ENCODE measurements around the gene CELF4. TPM values are rescaled to one million over a fixed set of nuclear protein-coding genes. Genes with fewer than 3 reads are reported as not detected.
A peak's percentile ranks its signal among the peaks of the same experiment; 100 is the strongest.

Gene CELF4
- total and polyA plus RNA-seq, 2 donors: 0.79 TPM

GRCh38 chr18:37396971-37397720, 168.5 kb downstream of the CELF4 start:
- Histone ChIP-seq H3K4me1 (ENCODE audit: insufficient read depth) (no peaks in the 10 kb centered on the region), H3K4me3 (ENCODE audit: low read depth, low read length) (no peak overlapping the region), H3K27ac (ENCODE audit: low read depth) (no peak overlapping the region), H3K36me3 (ENCODE audit: insufficient read depth) (no peaks in the 10 kb centered on the region)
- DNase-seq (ENCODE audit: extremely low spot score): no peak
- 66% methylated on average over 5 of the region's 5 CpGs for WGBS

GRCh38 chr18:37395631-37396030, 170.0 kb downstream of the CELF4 start:
- 99% methylated on average over 4 of the region's 4 CpGs for WGBS
- H3K4me1 ChIP-seq (ENCODE audit: insufficient read depth): no peaks in the 10 kb centered on the region
- H3K27ac ChIP-seq (ENCODE audit: low read depth): no peak overlapping the region
- no peak for DNase-seq (ENCODE audit: extremely low spot score)
- H3K36me3 ChIP-seq (ENCODE audit: insufficient read depth): no peaks in the 10 kb centered on the region
- no peak overlapping the region for H3K4me3 ChIP-seq (ENCODE audit: low read depth, low read length)

- H3K4me1 ChIP-seq (ENCODE audit: insufficient read depth): no peaks in the 10 kb centered on the region
- DNase-seq (ENCODE audit: extremely low spot score): no peak
- no peak overlapping the region for H3K27ac ChIP-seq (ENCODE audit: low read depth)
- WGBS: 89% methylated on average over 7 of the region's 7 CpGs
- no peaks in the 10 kb centered on the region for H3K36me3 ChIP-seq (ENCODE audit: insufficient read depth)
- no peak overlapping the region for H3K4me3 ChIP-seq (ENCODE audit: low read depth, low read length)
Observed at GRCh38 chr18:37395138-37395537, 170.5 kb downstream of the CELF4 start.

GRCh38 chr18:37394610-37394965, 171.0 kb downstream of the CELF4 start:
- no peak for DNase-seq (ENCODE audit: extremely low spot score)
- Histone ChIP-seq H3K4me1 (ENCODE audit: insufficient read depth) (no peaks in the 10 kb centered on the region), H3K27ac (ENCODE audit: low read depth) (peak overlapping the region; percentile 31), H3K4me3 (ENCODE audit: low read depth, low read length) (no peak overlapping the region), H3K36me3 (ENCODE audit: insufficient read depth) (no peaks in the 10 kb centered on the region)
- 67% methylated on average over 5 of the region's 5 CpGs for WGBS

- peak overlapping the region; percentile 31 for H3K27ac ChIP-seq (ENCODE audit: low read depth)
- peak; percentile 63 for DNase-seq (ENCODE audit: extremely low spot score)
- H3K4me1 ChIP-seq (ENCODE audit: insufficient read depth): no peaks in the 10 kb centered on the region
- 1% methylated on average over 59 of the region's 59 CpGs for WGBS
- H3K4me3 ChIP-seq (ENCODE audit: low read depth, low read length): peak overlapping the region; percentile 29
- no peaks in the 10 kb centered on the region for H3K36me3 ChIP-seq (ENCODE audit: insufficient read depth)
Observed at GRCh38 chr18:37393945-37394609, 171.5 kb downstream of the CELF4 start.

- Histone ChIP-seq H3K4me1 (ENCODE audit: insufficient read depth) (no peaks in the 10 kb centered on the region), H3K36me3 (ENCODE audit: insufficient read depth) (no peaks in the 10 kb centered on the region), H3K4me3 (ENCODE audit: low read depth, low read length) (no peak overlapping the region), H3K27ac (ENCODE audit: low read depth) (no peak overlapping the region)
- DNase-seq (ENCODE audit: extremely low spot score): no peak
- WGBS: 36% methylated on average over 6 of the region's 6 CpGs
Observed at GRCh38 chr18:37393221-37393827, 172.3 kb downstream of the CELF4 start.

- 78% methylated on average over 3 of the region's 3 CpGs for WGBS
Observed at GRCh38 chr18:37392648-37393047, 172.9 kb downstream of the CELF4 start.

GRCh38 chr18:37391698-37392548, 173.7 kb downstream of the CELF4 start:
- WGBS: 92% methylated on average over 16 of the region's 16 CpGs
- Histone ChIP-seq H3K27ac (ENCODE audit: low read depth) (no peak overlapping the region), H3K4me3 (ENCODE audit: low read depth, low read length) (no peak overlapping the region), H3K36me3 (ENCODE audit: insufficient read depth) (no peaks in the 10 kb centered on the region), H3K4me1 (ENCODE audit: insufficient read depth) (no peaks in the 10 kb centered on the region)
- no peak for DNase-seq (ENCODE audit: extremely low spot score)

More at GRCh38 chr18:37392648-37393047, 172.9 kb downstream of the CELF4 start:
- Histone ChIP-seq H3K36me3 (ENCODE audit: insufficient read depth) (no peaks in the 10 kb centered on the region), H3K4me3 (ENCODE audit: low read depth, low read length) (no peak overlapping the region), H3K4me1 (ENCODE audit: insufficient read depth) (no peaks in the 10 kb centered on the region), H3K27ac (ENCODE audit: low read depth) (no peak overlapping the region)
- DNase-seq (ENCODE audit: extremely low spot score): no peak

- H3K36me3 ChIP-seq (ENCODE audit: insufficient read depth): no peaks in the 10 kb centered on the region
- H3K4me3 ChIP-seq (ENCODE audit: low read depth, low read length): no peak overlapping the region
- no peak for DNase-seq (ENCODE audit: extremely low spot score)
- 84% methylated on average over 4 of the region's 4 CpGs for WGBS
- no peak overlapping the region for H3K27ac ChIP-seq (ENCODE audit: low read depth)
- H3K4me1 ChIP-seq (ENCODE audit: insufficient read depth): no peaks in the 10 kb centered on the region
Observed at GRCh38 chr18:37391156-37391555, 174.4 kb downstream of the CELF4 start.

GRCh38 chr18:37390687-37391086, 174.9 kb downstream of the CELF4 start:
- Histone ChIP-seq H3K27ac (ENCODE audit: low read depth) (no peak overlapping the region), H3K36me3 (ENCODE audit: insufficient read depth) (no peaks in the 10 kb centered on the region), H3K4me1 (ENCODE audit: insufficient read depth) (no peaks in the 10 kb centered on the region), H3K4me3 (ENCODE audit: low read depth, low read length) (no peak overlapping the region)
- whole genome bisulfite sequencing: 83% methylated on average over 11 of the region's 11 CpGs
- DNase-seq (ENCODE audit: extremely low spot score): no peak

GRCh38 chr18:37389684-37390368, 175.8 kb downstream of the CELF4 start:
- Histone ChIP-seq H3K4me3 (ENCODE audit: low read depth, low read length) (no peak overlapping the region), H3K27ac (ENCODE audit: low read depth) (no peak overlapping the region), H3K4me1 (ENCODE audit: insufficient read depth) (no peaks in the 10 kb centered on the region), H3K36me3 (ENCODE audit: insufficient read depth) (no peaks in the 10 kb centered on the region)
- 95% methylated on average over 19 of the region's 19 CpGs for whole genome bisulfite sequencing
- DNase-seq (ENCODE audit: extremely low spot score): no peak

- H3K27ac ChIP-seq (ENCODE audit: low read depth): no peak overlapping the region
- H3K36me3 ChIP-seq (ENCODE audit: insufficient read depth): no peaks in the 10 kb centered on the region
- no peak overlapping the region for H3K4me3 ChIP-seq (ENCODE audit: low read depth, low read length)
- 66% methylated on average over 5 of the region's 5 CpGs for WGBS
- H3K4me1 ChIP-seq (ENCODE audit: insufficient read depth): no peaks in the 10 kb centered on the region
- DNase-seq (ENCODE audit: extremely low spot score): no peak
Observed at GRCh38 chr18:37389041-37389440, 176.6 kb downstream of the CELF4 start.

- Histone ChIP-seq H3K4me3 (ENCODE audit: low read depth, low read length) (no peak overlapping the region), H3K4me1 (ENCODE audit: insufficient read depth) (no peaks in the 10 kb centered on the region), H3K27ac (ENCODE audit: low read depth) (no peak overlapping the region), H3K36me3 (ENCODE audit: insufficient read depth) (no peaks in the 10 kb centered on the region)
- DNase-seq (ENCODE audit: extremely low spot score): no peak
- WGBS: 70% methylated on average over 5 of the region's 5 CpGs
Observed at GRCh38 chr18:37388413-37388812, 177.2 kb downstream of the CELF4 start.

All from urinary bladder (tissue), 4 donors.